Measurements from ENCODE around the gene WDR43.

DNA sequence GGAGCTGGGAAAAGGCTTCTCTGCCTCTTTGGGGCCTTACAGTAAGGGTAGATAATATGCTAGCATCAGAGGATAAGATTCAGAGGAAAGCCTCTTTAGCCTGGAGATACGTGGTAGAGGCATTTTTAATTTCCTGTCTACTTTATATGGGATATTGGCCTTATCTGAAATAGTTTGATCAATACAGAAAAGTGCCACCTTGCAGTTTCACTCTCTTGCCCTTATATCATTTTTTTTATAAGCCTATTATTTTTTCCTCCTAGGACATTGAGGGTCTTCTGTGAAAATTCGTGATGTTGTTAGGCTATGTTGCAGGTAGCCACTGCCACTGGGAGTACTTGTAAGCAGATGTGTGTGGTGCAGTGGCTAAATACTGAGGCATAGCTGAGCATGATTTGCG lies 46.5 kb downstream of the WDR43 start:
- no peak for TF ChIP-seq EZH2 (IDR thresholded peaks at IDR 0.05; ENCODE audit: low read depth, unreplicated experiment)
- TF ChIP-seq CTCF (conservative IDR thresholded peaks at IDR 0.05; ENCODE audit: low read depth in 2 of 2), result no peak
- TF ChIP-seq, protein P1, sequence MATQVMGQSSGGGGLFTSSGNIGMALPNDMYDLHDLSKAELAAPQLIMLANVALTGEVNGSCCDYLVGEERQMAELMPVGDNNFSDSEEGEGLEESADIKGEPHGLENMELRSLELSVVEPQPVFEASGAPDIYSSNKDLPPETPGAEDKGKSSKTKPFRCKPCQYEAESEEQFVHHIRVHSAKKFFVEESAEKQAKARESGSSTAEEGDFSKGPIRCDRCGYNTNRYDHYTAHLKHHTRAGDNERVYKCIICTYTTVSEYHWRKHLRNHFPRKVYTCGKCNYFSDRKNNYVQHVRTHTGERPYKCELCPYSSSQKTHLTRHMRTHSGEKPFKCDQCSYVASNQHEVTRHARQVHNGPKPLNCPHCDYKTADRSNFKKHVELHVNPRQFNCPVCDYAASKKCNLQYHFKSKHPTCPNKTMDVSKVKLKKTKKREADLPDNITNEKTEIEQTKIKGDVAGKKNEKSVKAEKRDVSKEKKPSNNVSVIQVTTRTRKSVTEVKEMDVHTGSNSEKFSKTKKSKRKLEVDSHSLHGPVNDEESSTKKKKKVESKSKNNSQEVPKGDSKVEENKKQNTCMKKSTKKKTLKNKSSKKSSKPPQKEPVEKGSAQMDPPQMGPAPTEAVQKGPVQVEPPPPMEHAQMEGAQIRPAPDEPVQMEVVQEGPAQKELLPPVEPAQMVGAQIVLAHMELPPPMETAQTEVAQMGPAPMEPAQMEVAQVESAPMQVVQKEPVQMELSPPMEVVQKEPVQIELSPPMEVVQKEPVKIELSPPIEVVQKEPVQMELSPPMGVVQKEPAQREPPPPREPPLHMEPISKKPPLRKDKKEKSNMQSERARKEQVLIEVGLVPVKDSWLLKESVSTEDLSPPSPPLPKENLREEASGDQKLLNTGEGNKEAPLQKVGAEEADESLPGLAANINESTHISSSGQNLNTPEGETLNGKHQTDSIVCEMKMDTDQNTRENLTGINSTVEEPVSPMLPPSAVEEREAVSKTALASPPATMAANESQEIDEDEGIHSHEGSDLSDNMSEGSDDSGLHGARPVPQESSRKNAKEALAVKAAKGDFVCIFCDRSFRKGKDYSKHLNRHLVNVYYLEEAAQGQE (IDR thresholded peaks at IDR 0.05; ENCODE audit: unreplicated experiment), result no peak
- TF ChIP-seq ZNF331 (CRISPR knock-in tag; IDR thresholded peaks at IDR 0.05; ENCODE audit: low read depth), result no peak
- no peak for TF ChIP-seq JUNB (IDR thresholded peaks at IDR 0.05; ENCODE audit: unreplicated experiment)
- TF ChIP-seq CREB1 (CRISPR knock-in tag; IDR thresholded peaks at IDR 0.05; ENCODE audit: low read depth), result no peak

Measured in GM23338 (cell line).